ENCODE data around the gene BANF1.
A peak's percentile ranks its signal among the peaks of the same experiment; 100 is the strongest.

The BANF1 gene

GRCh38 chr11:66001942-66002647 lies at the start of gene BANF1, which contains the start of gene EIF1AD:
BANF1 (plus strand) TSS chr11:66002503; CDS start chr11:66003251, 748 bp downstream.
EIF1AD (minus strand) TSS chr11:66002157; CDS start chr11:66000389, 1,768 bp downstream.
- DNase-seq = peak; percentile 98

- no peak for DNase-seq
Measured at GRCh38 chr11:65953471-65953870, 48.8 kb upstream of the BANF1 start.

- no peak for DNase-seq
Measured at GRCh38 chr11:65954771-65955170, 47.5 kb upstream of the BANF1 start.

- DNase-seq = no peak
Measured at GRCh38 chr11:65958291-65958690, 44.0 kb upstream of the BANF1 start.

GRCh38 chr11:65958774-65959420 lies 43.4 kb upstream of the BANF1 start:
- no peak for DNase-seq

GRCh38 chr11:65960824-65961266 lies 41.5 kb upstream of the BANF1 start:
- no peak for DNase-seq

GRCh38 chr11:65961267-65962140 lies 40.8 kb upstream of the BANF1 start, which contains the start of gene SART1:
SART1 (plus strand) TSS chr11:65961734; CDS start chr11:65961781, 47 bp downstream.
- peak; percentile 99 for DNase-seq

GRCh38 chr11:65962141-65962564 lies 40.1 kb upstream of the BANF1 start:
- DNase-seq = no peak

GRCh38 chr11:65964906-65965305 lies 37.4 kb upstream of the BANF1 start:
- no peak for DNase-seq

GRCh38 chr11:65965986-65966762 lies 36.1 kb upstream of the BANF1 start:
- DNase-seq = no peak

- no peak for DNase-seq
Measured at GRCh38 chr11:65967329-65967934, 34.9 kb upstream of the BANF1 start.

- no peak for DNase-seq
Measured at GRCh38 chr11:65968600-65969482, 33.5 kb upstream of the BANF1 start.

- DNase-seq = no peak
Measured at GRCh38 chr11:65972116-65972515, 30.2 kb upstream of the BANF1 start.

- DNase-seq = no peak
Measured at GRCh38 chr11:65973439-65974110, 28.7 kb upstream of the BANF1 start.

GRCh38 chr11:65975771-65976170 lies 26.5 kb upstream of the BANF1 start:
- no peak for DNase-seq

GRCh38 chr11:65976216-65977176 lies 25.8 kb upstream of the BANF1 start:
- DNase-seq = no peak

GRCh38 chr11:65977621-65978390 lies 24.5 kb upstream of the BANF1 start:
- DNase-seq = no peak
